ENCODE data around the gene ADAMTS6.

- TF ChIP-seq FOXP2 (optimal IDR thresholded peaks at IDR 0.05; ENCODE audit: borderline replicate concordance, extremely low read depth, extremely low read length, insufficient read depth) = no peak
- TF ChIP-seq TAF1 (IDR thresholded peaks at IDR 0.05; ENCODE audit: borderline replicate concordance, insufficient read depth, low read length) = no peak
- TF ChIP-seq POLR2AphosphoS5 (IDR thresholded peaks at IDR 0.05; ENCODE audit: low read depth, low read length) = no peak
- no peak for TF ChIP-seq SIN3A (IDR thresholded peaks at IDR 0.05; ENCODE audit: borderline replicate concordance, insufficient read depth, low read length)
- no peak for TF ChIP-seq REST (IDR thresholded peaks at IDR 0.05; ENCODE audit: insufficient read depth in 1 of 2, low read depth in 2 of 2, low read length in 2 of 2)
Observed at GRCh38 chr5:65479527-65479926, 2.2 kb downstream of the ADAMTS6 start.
